DOHH2 (cell line): ENCODE data around the gene RUNX2.

Source experiments
- H3F3A ChIP-seq: fragments of 200-600 bp; sonication (generic), shearing (Covaris generic); 2 replicates; pipeline ENCODE4 v1.6.0; 2016; ENCODE audit warnings: antibody characterized with exemption, mild to moderate bottlenecking; ENCODE audit not compliant: control insufficient read depth, insufficient read depth
- H3K27ac ChIP-seq: fragments of 200-600 bp; sonication (generic); 2 replicates; pipeline ENCODE4 v1.5.1; 2014; ENCODE audit warnings: low read depth, mild to moderate bottlenecking, low read length, moderate library complexity
- H3K27me3 ChIP-seq: fragments of 200-600 bp; sonication (generic); 2 replicates; pipeline ENCODE4 v1.6.1; 2014; ENCODE audit warnings: mild to moderate bottlenecking, low read length, mixed read lengths; ENCODE audit not compliant: control insufficient read depth
- H3K36me3 ChIP-seq: fragments of 200-600 bp; sonication (generic); 2 replicates; pipeline ENCODE4 v1.6.1; 2014; ENCODE audit warnings: mild to moderate bottlenecking, low read length, moderate library complexity, mixed read lengths; ENCODE audit not compliant: control insufficient read depth
- H3K4me1 ChIP-seq: fragments of 200-600 bp; sonication (generic); 2 replicates; pipeline ENCODE4 v1.6.1; 2014; ENCODE audit warnings: mild to moderate bottlenecking, low read length, mixed read lengths; ENCODE audit not compliant: control insufficient read depth
- H3K4me2 ChIP-seq: fragments of 200-600 bp; sonication (generic); 2 replicates; pipeline ENCODE4 v1.6.0; 2014; ENCODE audit warnings: mild to moderate bottlenecking, low read length, moderate library complexity
- H3K4me3 ChIP-seq: fragments of 200-600 bp; sonication (generic); 2 replicates; pipeline ENCODE4 v1.5.1; 2014; ENCODE audit warnings: mild to moderate bottlenecking, low read length, mixed read lengths
- H3K79me2 ChIP-seq: fragments of 200-600 bp; sonication (generic); 2 replicates; pipeline ENCODE4 v1.6.1; 2014; ENCODE audit warnings: mild to moderate bottlenecking, low read length, mixed read lengths; ENCODE audit not compliant: control insufficient read depth
- H3K9me2 ChIP-seq: fragments of 200-600 bp; sonication (generic); replicated peaks from 2 replicates; pipeline ENCODE4 v1.6.1; 2014; ENCODE audit warnings: mild to moderate bottlenecking, low read length, mixed read lengths; ENCODE audit not compliant: control insufficient read depth
- H3K9me3 ChIP-seq: fragments of 200-600 bp; sonication (generic); 2 replicates; pipeline ENCODE4 v1.6.1; 2014; ENCODE audit warnings: antibody characterized with exemption, low read length, mixed read lengths; ENCODE audit not compliant: control insufficient read depth, insufficient read depth
- H4K20me1 ChIP-seq: fragments of 200-600 bp; sonication (generic); 2 replicates; pipeline ENCODE4 v1.6.0; 2014; ENCODE audit warnings: low read depth, mild to moderate bottlenecking, antibody characterized with exemption, low read length, moderate library complexity; ENCODE audit not compliant: control insufficient read depth, insufficient read depth
- CTCF ChIP-seq: fragments of 200-600 bp; sonication (generic); IDR thresholded peaks from one replicate; pipeline ENCODE4 v1.5.1; 2014; ENCODE audit warnings: antibody characterized with exemption, mild to moderate bottlenecking, low read depth, low read length; ENCODE audit not compliant: poor library complexity, severe bottlenecking
- EZH2phosphoT487 ChIP-seq: fragments of 200-600 bp; sonication (generic); IDR thresholded peaks from 2 replicates; pipeline ENCODE4 v1.6.1; 2017; ENCODE audit warnings: borderline replicate concordance, mild to moderate bottlenecking, antibody characterized with exemption, low read length, moderate library complexity, mixed read lengths

The RUNX2 gene

GRCh38 chr6:45522486-45522885 is 194.4 kb downstream of the RUNX2 start:
- Histone ChIP-seq H3K4me2 (no peak overlapping the region), H3K4me3 (no peak overlapping the region), H3F3A (no peaks in the 10 kb centered on the region), H3K27ac (no peak overlapping the region), H3K79me2 (no peaks in the 10 kb centered on the region), H3K27me3 (no peaks in the 10 kb centered on the region), H3K9me3 (no peaks in the 10 kb centered on the region), H3K9me2 (no peaks in the 10 kb centered on the region), H3K4me1 (peaks cover 20% of the 10 kb centered on the region), H4K20me1 (no peaks in the 10 kb centered on the region), H3K36me3 (no peaks in the 10 kb centered on the region)
- no peak for TF ChIP-seq CTCF
- TF ChIP-seq EZH2phosphoT487 = no peak

GRCh38 chr6:45527210-45527609 is 199.1 kb downstream of the RUNX2 start:
- H3K27me3 ChIP-seq = peaks cover 3% of the 10 kb centered on the region
- H3K36me3 ChIP-seq = no peaks in the 10 kb centered on the region
- H3K9me3 ChIP-seq = no peaks in the 10 kb centered on the region
- no peak overlapping the region for H3K4me3 ChIP-seq
- no peak overlapping the region for H3K27ac ChIP-seq
- no peaks in the 10 kb centered on the region for H3K79me2 ChIP-seq
- no peaks in the 10 kb centered on the region for H4K20me1 ChIP-seq
- no peaks in the 10 kb centered on the region for H3K9me2 ChIP-seq
- H3K4me2 ChIP-seq = no peak overlapping the region
- H3F3A ChIP-seq = no peaks in the 10 kb centered on the region
- peaks cover 2% of the 10 kb centered on the region for H3K4me1 ChIP-seq
- no peak for TF ChIP-seq EZH2phosphoT487
- TF ChIP-seq CTCF = no peak

DNA sequence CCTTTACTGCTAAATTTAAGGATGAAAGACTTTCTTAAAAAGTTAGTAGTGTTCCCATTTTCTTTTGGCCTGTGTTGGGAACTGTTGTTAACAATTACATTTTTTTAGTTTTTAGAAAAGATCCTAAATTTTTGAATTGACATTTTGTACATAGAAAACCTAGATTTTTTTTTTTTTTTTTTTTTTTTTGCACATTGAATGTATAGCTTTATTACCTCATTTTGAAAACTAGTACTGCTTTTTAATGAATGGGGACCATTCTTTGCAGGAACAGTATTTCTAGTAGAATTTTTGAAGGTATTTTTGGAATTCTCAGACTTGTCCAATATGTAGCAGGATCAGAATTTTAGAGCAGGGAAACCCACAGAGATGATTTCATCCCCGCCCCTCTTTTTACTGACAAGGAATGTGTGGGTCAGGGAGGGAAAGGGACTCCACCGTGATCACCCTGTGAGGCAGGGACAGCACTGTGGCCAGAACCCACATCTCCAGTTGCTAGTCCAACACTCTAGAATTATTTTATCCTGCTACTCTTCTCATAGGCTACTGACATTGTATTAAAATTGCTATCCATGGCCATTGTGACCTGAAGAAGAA is 204.0 kb downstream of the RUNX2 start:
- Histone ChIP-seq H3K27ac (no peak overlapping the region), H3K9me2 (no peaks in the 10 kb centered on the region), H3K4me1 (no peaks in the 10 kb centered on the region)

More for the DNA sequence above, 204.0 kb downstream of the RUNX2 start:
- no peak overlapping the region for H3K4me3 ChIP-seq
- no peak overlapping the region for H3K4me2 ChIP-seq
- H3F3A ChIP-seq = no peaks in the 10 kb centered on the region
- no peaks in the 10 kb centered on the region for H3K9me3 ChIP-seq
- no peak for TF ChIP-seq EZH2phosphoT487
- no peak for TF ChIP-seq CTCF
- H4K20me1 ChIP-seq = no peaks in the 10 kb centered on the region
- H3K36me3 ChIP-seq = no peaks in the 10 kb centered on the region
- peaks cover 10% of the 10 kb centered on the region for H3K27me3 ChIP-seq
- no peaks in the 10 kb centered on the region for H3K79me2 ChIP-seq
